Midbrain (tissue), 1 donor: ENCODE data around the gene AFMID.
A peak's percentile ranks its signal among the peaks of the same experiment; 100 is the strongest.

Experiments used
- DNase-seq: peaks from one replicate; lab custom pipeline; 2025; lab: John Stamatoyannopoulos, UW

The AFMID gene

DNA sequence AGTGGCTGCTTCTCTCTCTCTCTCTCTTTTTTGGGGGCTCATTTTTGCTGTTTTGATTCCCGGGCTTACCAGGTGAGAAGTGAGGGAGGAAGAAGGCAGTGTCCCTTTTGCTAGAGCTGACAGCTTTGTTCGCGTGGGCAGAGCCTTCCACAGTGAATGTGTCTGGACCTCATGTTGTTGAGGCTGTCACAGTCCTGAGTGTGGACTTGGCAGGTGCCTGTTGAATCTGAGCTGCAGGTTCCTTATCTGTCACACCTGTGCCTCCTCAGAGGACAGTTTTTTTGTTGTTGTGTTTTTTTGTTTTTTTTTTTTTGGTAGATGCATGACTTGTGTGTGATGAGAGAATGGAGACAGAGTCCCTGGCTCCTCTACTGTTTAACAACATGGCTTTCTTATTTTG lies 36.6 kb downstream of the AFMID start:
- DNase-seq, result no peak

- DNase-seq, result peak; percentile 76
These were observed 37.3 kb downstream of the AFMID start for GRCh38 chr17:78224231-78225087.

DNA sequence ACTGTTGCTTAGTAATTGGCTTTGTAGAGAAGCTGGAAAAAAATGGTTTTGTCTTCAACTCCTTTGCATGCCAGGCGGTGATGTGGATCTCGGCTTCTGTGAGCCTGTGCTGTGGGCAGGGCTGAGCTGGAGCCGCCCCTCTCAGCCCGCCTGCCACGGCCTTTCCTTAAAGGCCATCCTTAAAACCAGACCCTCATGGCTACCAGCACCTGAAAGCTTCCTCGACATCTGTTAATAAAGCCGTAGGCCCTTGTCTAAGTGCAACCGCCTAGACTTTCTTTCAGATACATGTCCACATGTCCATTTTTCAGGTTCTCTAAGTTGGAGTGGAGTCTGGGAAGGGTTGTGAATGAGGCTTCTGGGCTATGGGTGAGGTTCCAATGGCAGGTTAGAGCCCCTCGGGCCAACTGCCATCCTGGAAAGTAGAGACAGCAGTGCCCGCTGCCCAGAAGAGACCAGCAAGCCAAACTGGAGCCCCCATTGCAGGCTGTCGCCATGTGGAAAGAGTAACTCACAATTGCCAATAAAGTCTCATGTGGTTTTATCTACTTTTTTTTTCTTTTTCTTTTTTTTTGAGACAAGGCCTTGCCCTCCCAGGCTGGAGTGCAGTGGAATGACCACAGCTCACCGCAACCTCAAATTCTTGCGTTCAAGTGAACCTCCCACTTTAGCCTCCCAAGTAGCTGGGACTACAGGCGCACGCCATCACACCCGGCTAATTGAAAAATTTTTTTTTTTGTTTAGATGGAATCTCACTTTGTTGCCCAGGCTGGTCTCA lies 38.1 kb downstream of the AFMID start:
- peak; percentile 42 for DNase-seq

DNA sequence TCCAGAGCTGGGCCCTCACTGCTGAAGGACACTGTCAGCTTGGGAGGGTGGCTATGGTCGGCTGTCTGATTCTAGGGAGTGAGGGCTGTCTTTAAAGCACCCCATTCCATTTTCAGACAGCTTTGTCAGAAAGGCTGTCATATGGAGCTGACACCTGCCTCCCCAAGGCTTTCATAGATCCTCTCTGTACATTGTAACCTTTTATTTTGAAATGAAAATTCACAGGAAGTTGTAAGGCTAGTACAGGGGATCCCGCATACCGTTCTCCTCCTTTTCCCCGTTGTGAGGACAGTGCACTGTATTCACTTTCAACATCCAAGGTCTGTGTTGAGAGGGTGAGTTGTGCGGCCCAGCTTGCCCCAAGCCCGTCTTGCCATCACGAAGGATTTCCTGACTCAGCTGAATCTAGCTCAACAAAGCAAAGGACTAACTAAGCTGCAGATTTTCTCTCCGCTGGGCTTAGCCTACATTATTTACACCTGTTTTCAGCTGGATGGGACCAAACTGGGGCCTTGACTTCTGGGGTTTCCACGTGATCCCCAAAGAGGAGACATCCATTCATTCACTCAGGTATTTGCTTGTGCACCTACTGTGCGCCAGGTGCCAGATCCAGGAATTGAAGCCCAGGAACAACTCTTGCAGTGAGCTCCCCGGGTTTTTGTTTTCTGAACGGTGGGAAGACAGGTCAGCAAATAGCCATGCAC lies 39.0 kb downstream of the AFMID start:
- DNase-seq, result no peak

DNA sequence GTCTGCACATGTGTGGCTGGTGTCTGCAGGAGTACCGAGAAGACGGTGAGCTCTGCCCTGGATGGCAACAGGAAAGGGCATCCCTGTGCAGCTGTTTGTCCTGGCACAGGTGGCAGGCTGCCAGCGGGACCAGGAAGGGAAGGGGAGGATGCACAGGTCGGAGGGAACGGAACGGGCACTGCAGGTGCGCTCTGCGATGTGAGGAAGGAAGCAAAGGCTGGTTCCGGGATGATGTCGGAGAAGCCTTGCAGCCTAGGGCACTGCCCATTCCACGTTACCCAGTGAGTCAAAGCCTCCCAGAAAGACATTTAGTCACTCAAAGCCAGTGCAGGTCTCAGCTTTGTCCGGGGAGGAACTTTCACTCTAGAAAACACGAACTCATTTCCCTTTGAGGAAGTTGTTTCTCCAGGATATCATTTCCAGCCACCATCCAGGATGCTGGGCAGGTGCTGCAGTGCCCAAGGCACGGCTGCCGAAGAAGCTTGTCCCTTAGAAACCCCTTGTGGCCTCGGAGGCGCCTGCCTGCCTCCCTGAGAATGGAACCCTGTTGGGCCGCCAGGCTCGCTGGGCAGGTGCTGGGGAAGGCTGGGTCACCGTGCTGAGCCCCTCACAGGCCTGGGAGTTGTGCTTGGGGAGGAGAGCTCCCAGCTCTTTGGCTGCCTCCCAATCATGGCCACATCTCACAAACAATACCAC lies 39.7 kb downstream of the AFMID start:
- no peak for DNase-seq

- peak; percentile 56 for DNase-seq
These were observed 40.3 kb downstream of the AFMID start for GRCh38 chr17:78227455-78227916.

DNA sequence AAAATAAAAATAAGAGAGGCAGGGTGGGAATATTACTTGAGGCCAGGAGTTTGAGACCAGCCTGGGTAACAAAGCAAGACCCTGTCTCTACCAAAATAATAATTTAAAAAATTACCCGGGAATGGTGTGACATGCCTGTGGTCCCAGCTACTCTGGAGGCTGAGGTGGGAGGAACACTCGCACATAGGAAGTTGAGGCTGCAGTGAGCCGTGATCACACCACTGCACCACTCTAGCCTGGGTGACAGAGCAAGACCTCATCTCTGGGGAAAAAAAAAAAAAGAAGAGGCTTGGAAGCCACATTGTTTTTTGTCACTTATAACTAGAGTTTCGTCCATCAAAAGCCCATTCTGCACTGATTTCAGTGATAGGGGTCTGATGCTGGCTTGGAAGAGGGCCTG lies 41.0 kb downstream of the AFMID start:
- no peak for DNase-seq

DNA sequence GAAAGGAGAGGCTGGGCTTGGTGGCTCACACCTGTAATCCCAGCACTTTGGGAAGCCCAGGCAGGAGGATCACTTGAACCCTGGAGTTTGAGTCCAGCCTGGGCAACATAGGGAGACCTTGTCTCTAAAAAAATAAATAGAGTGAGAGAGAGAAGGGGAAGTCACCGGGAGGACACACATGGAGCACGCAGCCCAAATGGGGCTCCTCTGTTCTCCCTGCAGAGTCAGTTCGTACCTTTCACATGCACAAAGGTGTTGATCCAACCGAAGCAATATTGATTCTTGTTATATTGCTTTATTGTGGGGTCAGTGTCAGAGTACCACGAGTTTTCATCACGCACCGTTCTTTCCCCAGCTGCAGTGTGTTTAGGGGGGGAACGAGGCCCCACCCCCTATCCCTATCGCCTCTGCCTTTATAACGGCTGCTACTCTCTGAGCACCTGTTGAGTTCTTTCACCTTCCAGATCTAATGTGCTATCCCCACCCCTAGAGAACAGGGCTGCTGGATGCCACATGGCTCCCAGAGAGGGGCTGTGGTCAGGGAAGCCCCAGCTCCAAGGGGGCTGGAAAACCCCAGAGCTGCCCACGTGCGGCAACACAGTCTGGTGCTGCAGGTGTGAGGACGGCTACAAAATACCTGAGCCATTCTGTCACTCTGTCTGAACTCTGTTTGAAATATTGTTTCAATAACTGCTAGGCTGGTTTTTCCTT lies 43.2 kb downstream of the AFMID start:
- DNase-seq, result no peak

DNA sequence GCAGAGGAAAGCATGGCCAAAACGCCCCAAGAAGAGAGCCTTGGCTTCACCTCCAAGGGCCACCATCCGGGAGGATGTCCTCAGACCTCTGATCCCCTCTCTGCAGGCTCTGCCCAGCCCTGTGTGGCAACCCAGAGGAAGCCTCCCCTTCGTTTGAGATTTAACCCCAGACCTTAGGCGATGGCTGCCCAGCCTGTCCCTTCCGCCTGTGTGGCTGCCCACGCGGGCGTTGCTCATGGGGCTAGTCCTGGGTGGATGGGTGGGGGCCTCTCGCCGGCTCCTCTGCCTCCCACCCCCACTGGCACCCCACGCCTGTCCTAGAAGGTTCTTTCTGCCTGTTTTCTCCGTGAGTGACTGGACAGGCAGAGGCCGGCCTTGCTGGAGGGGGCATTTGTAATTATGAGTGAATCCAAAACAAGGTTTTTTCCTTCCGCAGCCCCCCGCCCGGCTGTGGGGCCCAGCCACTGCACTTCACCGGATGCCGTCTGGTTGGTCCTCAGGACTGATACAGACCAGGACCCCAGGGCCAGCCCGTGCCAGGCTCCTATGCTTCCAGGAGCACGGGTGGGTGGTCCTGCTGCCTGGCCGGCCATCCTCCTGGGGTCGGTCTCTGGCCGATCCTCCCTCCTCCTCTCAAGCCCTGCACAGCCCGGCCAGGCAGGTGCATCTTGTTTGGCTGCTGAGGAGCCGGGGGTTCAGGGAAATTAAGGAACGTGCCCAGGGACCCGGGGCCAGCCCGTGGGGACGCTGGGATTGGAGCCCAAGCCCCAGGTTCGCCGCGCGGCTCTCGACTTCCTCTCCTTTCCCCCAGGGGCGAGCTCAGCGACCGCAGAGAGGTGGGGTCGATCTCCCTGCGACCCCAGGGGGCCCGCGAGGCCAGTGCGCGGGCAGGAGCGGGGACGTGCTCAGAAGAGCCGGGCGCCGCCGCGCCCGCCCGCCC lies 44.1 kb downstream of the AFMID start, which contains the start of gene TMEM235:
TSS of gene TMEM235 (plus strand) at position 636 of the 940 bp plus-strand sequence. CDS start 393 bp downstream, outside the sequence.
- DNase-seq, result peak; percentile 34

- no peak for DNase-seq
These were observed 45.1 kb downstream of the AFMID start for GRCh38 chr17:78231991-78232858.

- DNase-seq, result no peak
These were observed 45.7 kb downstream of the AFMID start for GRCh38 chr17:78232859-78233173.

DNA sequence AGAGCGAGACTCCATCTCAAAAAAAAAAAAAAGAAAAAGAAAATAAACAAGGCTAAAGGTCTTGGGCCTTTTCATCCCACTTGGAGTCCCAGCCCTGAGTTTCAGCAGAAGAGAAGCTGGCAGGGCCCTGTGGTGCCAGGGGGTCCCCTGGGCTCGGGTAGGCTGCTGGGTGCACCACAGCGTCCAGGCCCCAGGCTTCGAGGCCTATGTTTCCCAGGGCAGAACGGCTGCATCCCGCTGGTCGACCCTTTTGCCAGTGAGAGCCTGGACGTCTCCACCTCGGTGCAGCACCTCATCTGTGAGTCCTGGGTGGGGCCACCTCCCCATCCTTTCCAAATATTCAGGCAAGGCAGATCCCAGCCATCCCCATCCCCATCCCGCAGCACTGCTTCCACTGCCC lies 46.5 kb downstream of the AFMID start:
- no peak for DNase-seq

DNA sequence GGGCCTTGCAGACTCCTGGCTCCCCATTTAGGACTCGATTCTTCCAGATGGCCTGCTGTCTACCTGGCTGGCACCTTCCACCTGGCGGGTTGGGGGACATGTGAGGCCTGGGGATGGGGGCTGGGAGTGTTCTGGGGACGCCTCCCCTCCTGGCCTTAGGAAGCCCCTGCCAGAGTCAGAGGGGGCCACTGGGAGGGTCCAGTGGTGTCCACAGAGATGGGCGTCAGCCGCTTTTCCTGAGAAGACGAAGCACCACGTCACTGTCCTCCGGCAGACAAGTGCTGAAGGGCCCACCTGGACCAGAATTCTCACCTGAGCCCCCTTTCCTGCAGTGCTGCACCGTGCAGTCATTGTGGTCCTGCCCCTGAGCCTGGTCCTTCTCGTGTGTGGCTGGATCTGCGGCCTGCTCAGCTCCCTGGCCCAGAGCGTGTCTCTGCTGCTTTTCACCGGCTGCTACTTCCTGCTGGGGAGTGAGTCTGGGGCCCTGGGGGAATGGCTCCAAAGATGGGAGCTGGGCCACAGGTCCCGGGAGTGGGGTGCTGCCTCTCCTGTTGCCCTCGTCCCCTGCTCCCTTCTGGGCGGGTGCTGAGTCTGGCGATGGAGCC lies 47.2 kb downstream of the AFMID start:
- DNase-seq, result no peak

- DNase-seq, result peak; percentile 77
These were observed 47.9 kb downstream of the AFMID start for GRCh38 chr17:78235022-78235421.

DNA sequence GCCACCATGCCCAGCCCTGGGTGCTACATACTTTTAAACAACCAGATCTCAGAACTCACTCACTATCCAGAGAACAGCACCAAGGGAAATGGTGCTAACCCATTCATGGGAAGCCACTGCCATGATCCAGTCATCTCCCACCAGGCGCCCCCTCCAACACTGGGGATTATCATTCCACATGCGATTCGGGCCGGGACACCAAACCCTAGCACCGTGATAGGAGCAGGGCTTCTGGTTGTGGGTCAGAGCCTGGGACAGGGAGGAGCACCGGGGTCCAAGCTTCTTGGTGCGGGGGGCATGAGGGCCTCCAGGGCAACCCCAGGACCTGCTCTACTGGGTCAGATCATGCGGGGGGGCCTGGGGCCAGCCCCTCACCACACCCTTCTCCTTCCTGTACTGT lies 48.7 kb downstream of the AFMID start:
- no peak for DNase-seq

- DNase-seq, result no peak
These were observed 49.4 kb downstream of the AFMID start for GRCh38 chr17:78236362-78237127.

DNA sequence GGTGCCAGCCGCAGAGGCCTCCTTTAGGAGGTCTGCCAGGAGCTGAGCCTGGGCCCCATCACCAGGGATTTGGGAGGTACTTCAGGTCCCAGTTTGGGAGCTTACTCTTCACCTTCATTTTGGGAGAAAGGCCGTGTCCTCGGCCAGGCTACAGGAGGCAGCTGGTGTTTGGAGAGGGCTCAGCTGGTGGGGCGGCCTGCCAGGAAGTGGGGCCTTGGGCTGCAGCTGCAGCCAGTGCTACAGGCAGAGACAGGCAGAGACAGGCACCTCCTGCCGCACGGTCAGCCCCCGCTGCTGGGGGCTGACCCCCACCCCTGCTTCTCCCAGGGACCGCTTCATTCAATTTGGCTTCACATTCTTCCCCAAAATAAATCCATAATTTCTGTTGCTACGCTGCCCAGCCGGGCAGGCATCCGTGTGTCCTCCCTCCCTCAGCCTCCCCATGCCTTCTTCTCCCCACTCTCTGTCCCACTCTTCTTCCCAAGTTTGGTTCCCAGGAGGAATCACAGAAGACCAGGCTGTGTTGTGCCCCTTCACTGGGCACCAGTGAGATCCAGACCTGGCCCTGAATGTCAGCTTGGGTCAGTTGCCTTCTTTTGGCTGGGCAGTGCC lies 50.3 kb downstream of the AFMID start:
- DNase-seq, result peak; percentile 87
